SK-N-SH (cell line): ENCODE measurements around the gene NTNG1. TPM values are rescaled to one million over a fixed set of nuclear protein-coding genes. Genes with fewer than 3 reads are reported as not detected.

Experiments used
- CTCF ChIA-PET: fragments of 300-600, 350-600 bp; formaldehyde crosslinking; extraction: SDS; loops from one replicate; lab custom pipeline; 2021; lab: Yijun Ruan, JAX
- POLR2A ChIA-PET: fragments of 350-600 bp; sonication (Branson Sonifier 250); formaldehyde crosslinking; extraction: SDS; loops from one replicate; lab custom pipeline; 2020; ENCODE audit warnings: antibody characterized with exemption, inconsistent platforms; lab: Yijun Ruan, JAX
- DNase-seq: peaks from one replicate; pipeline ENCODE4 v3.0.0; 2012
- H2AFZ ChIP-seq: fragments of 200-600 bp; sonication (generic); 2 replicates; pipeline ENCODE4 v1.8.1; 2016; ENCODE audit warnings: antibody characterized with exemption, mild to moderate bottlenecking, low read depth
- H3F3A ChIP-seq: fragments of 200-600 bp; sonication (generic); replicated peaks from 2 replicates; pipeline ENCODE3; 2016; ENCODE audit warnings: antibody characterized with exemption, mild to moderate bottlenecking; ENCODE audit not compliant: insufficient read depth
- H3K27ac ChIP-seq, 2 experiments: fragments of 200-500 bp in 1 of 2; fragments of 200-600 bp in 1 of 2; sonication (Bioruptor generic) in 1 of 2; sonication (generic), shearing (Covaris generic) in 1 of 2; 2 replicates each; pipeline versions ENCODE4 v1.5.1 to v1.6.1; 2014 to 2016; ENCODE audit warnings: low read depth in 2 of 2, inconsistent platforms in 1 of 2, low read length in 1 of 2, mild to moderate bottlenecking in 1 of 2, mixed read lengths in 1 of 2
- H3K27me3 ChIP-seq: fragments of 200-600 bp; sonication (generic), shearing (Covaris generic); 2 replicates; pipeline ENCODE4 v1.6.1; 2016; ENCODE audit warnings: mixed run types; ENCODE audit not compliant: insufficient read depth
- H3K36me3 ChIP-seq, 2 experiments: fragments of 200-500 bp in 1 of 2; fragments of 200-600 bp in 1 of 2; sonication (Bioruptor generic) in 1 of 2; sonication (generic) in 1 of 2; replicated peaks in 1 of 2; 2 replicates each; pipeline versions ENCODE3 to v1.5.1; 2014 to 2016; ENCODE audit warnings: low read length in 1 of 2, mild to moderate bottlenecking in 1 of 2; ENCODE audit not compliant: insufficient read depth in 2 of 2, control insufficient read depth in 1 of 2
- H3K4me1 ChIP-seq, 2 experiments: fragments of 200-500 bp in 1 of 2; fragments of 200-600 bp in 1 of 2; sonication (Bioruptor generic) in 1 of 2; sonication (generic), shearing (Covaris generic) in 1 of 2; 2 replicates each; pipeline versions ENCODE4 v1.5.1 to v1.6.1; 2014 to 2016; ENCODE audit warnings: low read depth in 1 of 2, low read length in 1 of 2, mixed run types in 1 of 2; ENCODE audit not compliant: insufficient read depth in 2 of 2, control insufficient read depth in 1 of 2
- H3K4me2 ChIP-seq: fragments of 200-600 bp; sonication (generic), shearing (Covaris generic); 2 replicates; pipeline ENCODE4 v1.6.1; 2017; ENCODE audit warnings: mixed run types
- H3K4me3 ChIP-seq, 2 experiments: fragments of 200-500 bp in 1 of 2; fragments of 200-600 bp in 1 of 2; sonication (Bioruptor generic) in 1 of 2; sonication (generic), shearing (Covaris generic) in 1 of 2; 2 replicates each; pipeline versions ENCODE4 v1.5.1 to v1.8.1; 2014 to 2016; ENCODE audit warnings: low read depth in 2 of 2, inconsistent platforms in 1 of 2, low read length in 1 of 2, mild to moderate bottlenecking in 1 of 2, mixed read lengths in 1 of 2, moderate library complexity in 1 of 2
- H3K79me2 ChIP-seq: fragments of 200-600 bp; sonication (generic); 2 replicates; pipeline ENCODE4 v1.8.1; 2017; ENCODE audit warnings: mild to moderate bottlenecking; ENCODE audit not compliant: insufficient read depth
- H3K9ac ChIP-seq: fragments of 200-600 bp; sonication (generic); 2 replicates; pipeline ENCODE4 v1.6.1; 2017; ENCODE audit warnings: mixed run types
- H3K9me2 ChIP-seq: fragments of 200-600 bp; sonication (generic); 2 replicates; pipeline ENCODE4 v1.6.1; 2017; ENCODE audit warnings: mixed run types
- H3K9me3 ChIP-seq: fragments of 200-600 bp; sonication (generic); 2 replicates; pipeline ENCODE4 v1.6.1; 2017; ENCODE audit warnings: mixed run types, mild to moderate bottlenecking, moderate library complexity
- H4K20me1 ChIP-seq: fragments of 200-600 bp; sonication (generic); 2 replicates; pipeline ENCODE4 v1.6.1; 2017; ENCODE audit warnings: mild to moderate bottlenecking, mixed run types; ENCODE audit not compliant: insufficient read depth
- ELF1 ChIP-seq: IDR thresholded peaks from 2 replicates; pipeline ENCODE4 v1.4.0; 2012
- EP300 ChIP-seq, 2 experiments: IDR thresholded peaks; 2 replicates each; pipeline versions ENCODE4 v1.4.0 to v1.6.1; 2012; ENCODE audit warnings: borderline replicate concordance in 1 of 2, low read depth in 1 of 2, low read length in 1 of 2
- FOSL2 ChIP-seq: IDR thresholded peaks from 2 replicates; pipeline ENCODE4 v1.4.0; 2012; ENCODE audit warnings: low read depth, mild to moderate bottlenecking, moderate library complexity, borderline replicate concordance
- FOXJ3 ChIP-seq: sonication (generic); formaldehyde crosslinking; IDR thresholded peaks from 2 replicates; pipeline ENCODE4 v1.5.1; 2020; ENCODE audit warnings: mild to moderate bottlenecking, missing genetic modification reagents
- FOXM1 ChIP-seq: IDR thresholded peaks from 2 replicates; pipeline ENCODE4 v1.4.0; 2012; ENCODE audit warnings: low read depth, mild to moderate bottlenecking
- GATA2 ChIP-seq: sonication (generic); formaldehyde crosslinking; IDR thresholded peaks from 2 replicates; pipeline ENCODE4 v1.5.0; 2020; ENCODE audit warnings: mild to moderate bottlenecking, missing genetic modification reagents
- MXI1 ChIP-seq: IDR thresholded peaks from 2 replicates; pipeline ENCODE4 v1.6.1; 2012; ENCODE audit warnings: mild to moderate bottlenecking, low read depth, low read length, improper control_type of control experiment
- NFIC ChIP-seq: IDR thresholded peaks from 2 replicates; pipeline ENCODE4 v1.4.0; 2012; ENCODE audit warnings: borderline replicate concordance
- POLR2AphosphoS5 ChIP-seq: IDR thresholded peaks from 2 replicates; pipeline ENCODE4 v1.6.1; 2012; ENCODE audit warnings: low read depth, low read length
- RCOR1 ChIP-seq: fragments of 150-350 bp; IDR thresholded peaks from 2 replicates; pipeline ENCODE4 v1.6.1; 2017; ENCODE audit warnings: antibody characterized with exemption, low read length
- RXRA ChIP-seq: IDR thresholded peaks from 2 replicates; pipeline ENCODE4 v1.4.0; 2012; ENCODE audit warnings: low read depth, mild to moderate bottlenecking, borderline replicate concordance
- SIN3A ChIP-seq: IDR thresholded peaks from 2 replicates; pipeline ENCODE4 v1.6.1; 2012; ENCODE audit warnings: low read depth, mild to moderate bottlenecking, low read length, moderate library complexity, borderline replicate concordance
- SMC3 ChIP-seq: IDR thresholded peaks from 2 replicates; pipeline ENCODE4 v1.6.1; 2012; ENCODE audit warnings: low read depth, low read length, improper control_type of control experiment
- YY1 ChIP-seq: IDR thresholded peaks from 2 replicates; pipeline ENCODE4 v1.4.0; 2012; ENCODE audit warnings: low read depth, mild to moderate bottlenecking
- WGBS: methylation state at CpG from one replicate; pipeline ENCODE4 v1.1.6; 2017; ENCODE audit warnings: low lambda C conversion rate; 5-methylcytosine and 5-hydroxymethylcytosine counted together
- polyA plus RNA-seq, 3 experiments: library from polyadenylated mRNA; depleted of rRNA; stranded (reverse); fragments of >200 nt; gene quantifications; 2 replicates each; pipeline ENCODE4 v1.2.3, GENCODE V29; 2012
- TF ChIP-seq, protein P1 (sequence below): fragments of 150-350 bp; IDR thresholded peaks from 2 replicates; pipeline ENCODE4 v1.6.1; 2017; ENCODE audit warnings: antibody characterized with exemption, low read length, low read depth, borderline replicate concordance
- TF ChIP-seq, protein P2 (sequence below): IDR thresholded peaks from 2 replicates; pipeline ENCODE4; 2012
- TF ChIP-seq, protein P3 (sequence below): IDR thresholded peaks from 2 replicates; pipeline ENCODE4 v1.4.0; 2012; ENCODE audit warnings: low read depth, borderline replicate concordance

The NTNG1 gene
- polyA plus RNA-seq, 1 of the 3 experiments (the other 2 are of a cell fraction), result 0.03 TPM

DNA sequence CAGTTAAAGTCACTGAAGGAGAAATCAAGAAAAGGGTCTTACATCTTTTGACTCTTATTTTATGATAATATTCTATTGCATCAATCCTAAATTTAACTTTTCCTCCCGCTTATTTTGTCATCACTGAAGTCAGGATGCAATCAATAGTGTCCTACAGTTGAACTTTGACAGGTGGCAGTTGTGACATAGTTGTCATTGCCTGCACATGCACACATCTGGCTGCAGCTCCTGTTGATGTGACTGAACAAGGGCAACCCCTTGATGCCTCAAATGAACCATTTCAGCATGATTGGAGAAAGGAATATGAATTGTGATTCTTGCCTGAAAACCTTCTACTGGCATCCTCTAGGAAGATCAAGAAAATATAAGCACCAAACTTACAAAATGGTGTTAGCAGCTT is 157.7 kb downstream of the NTNG1 start (continued):
- TF ChIP-seq EP300 (IDR thresholded peaks at IDR 0.05; ENCODE audit: borderline replicate concordance in 1 of 2, low read depth in 1 of 2, low read length in 1 of 2), result no peak
- TF ChIP-seq POLR2AphosphoS5, result no peak
- no peak for TF ChIP-seq YY1
- no peak for TF ChIP-seq NFIC
- no peak for TF ChIP-seq FOXM1
- TF ChIP-seq, protein P1, sequence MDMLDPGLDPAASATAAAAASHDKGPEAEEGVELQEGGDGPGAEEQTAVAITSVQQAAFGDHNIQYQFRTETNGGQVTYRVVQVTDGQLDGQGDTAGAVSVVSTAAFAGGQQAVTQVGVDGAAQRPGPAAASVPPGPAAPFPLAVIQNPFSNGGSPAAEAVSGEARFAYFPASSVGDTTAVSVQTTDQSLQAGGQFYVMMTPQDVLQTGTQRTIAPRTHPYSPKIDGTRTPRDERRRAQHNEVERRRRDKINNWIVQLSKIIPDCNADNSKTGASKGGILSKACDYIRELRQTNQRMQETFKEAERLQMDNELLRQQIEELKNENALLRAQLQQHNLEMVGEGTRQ, result no peak
- no peak for TF ChIP-seq SIN3A
- no peak for TF ChIP-seq RXRA

DNA sequence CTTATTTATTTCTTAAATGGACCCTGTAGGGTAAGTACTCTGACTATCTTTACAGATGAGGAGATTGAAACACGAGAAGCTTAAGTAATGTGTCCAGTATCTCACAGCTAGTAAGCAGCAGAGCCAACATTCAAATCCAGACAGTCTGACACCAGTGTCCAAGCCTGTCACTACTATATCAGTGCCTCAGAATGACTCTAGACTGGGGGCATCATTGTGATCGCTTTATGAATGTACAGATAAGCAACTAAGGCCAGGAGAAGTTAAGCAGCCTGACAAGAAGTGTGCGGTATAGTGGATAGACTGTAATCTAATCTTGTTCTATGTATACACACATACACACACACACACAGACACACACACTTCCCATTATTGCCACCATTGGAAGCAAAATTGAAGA is 158.7 kb downstream of the NTNG1 start:
- no peaks in the 10 kb centered on the region for H4K20me1 ChIP-seq
- WGBS, result 41% methylated on average over 3 of the region's 3 CpGs
- H3K9me2 ChIP-seq, result no peaks in the 10 kb centered on the region
- POLR2A ChIA-PET, result no interaction called here
- no peaks in the 10 kb centered on the region for H3K36me3 ChIP-seq
- no peaks in the 10 kb centered on the region for H3K79me2 ChIP-seq
- H3K9me3 ChIP-seq, result no peaks in the 10 kb centered on the region
- DNase-seq, result no peak
- no peak overlapping the region for H3K4me2 ChIP-seq
- TF ChIP-seq EP300 (IDR thresholded peaks at IDR 0.05; ENCODE audit: borderline replicate concordance in 1 of 2, low read depth in 1 of 2, low read length in 1 of 2), result 0 out of 4 replicates have a peak, but pooled peaks of 1 of the 2 experiments have one; percentile 8
- TF ChIP-seq, protein P2, sequence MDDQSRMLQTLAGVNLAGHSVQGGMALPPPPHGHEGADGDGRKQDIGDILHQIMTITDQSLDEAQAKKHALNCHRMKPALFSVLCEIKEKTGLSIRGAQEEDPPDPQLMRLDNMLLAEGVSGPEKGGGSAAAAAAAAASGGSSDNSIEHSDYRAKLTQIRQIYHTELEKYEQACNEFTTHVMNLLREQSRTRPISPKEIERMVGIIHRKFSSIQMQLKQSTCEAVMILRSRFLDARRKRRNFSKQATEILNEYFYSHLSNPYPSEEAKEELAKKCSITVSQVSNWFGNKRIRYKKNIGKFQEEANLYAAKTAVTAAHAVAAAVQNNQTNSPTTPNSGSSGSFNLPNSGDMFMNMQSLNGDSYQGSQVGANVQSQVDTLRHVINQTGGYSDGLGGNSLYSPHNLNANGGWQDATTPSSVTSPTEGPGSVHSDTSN, result no peak
- TF ChIP-seq GATA2 (CRISPR knock-in tag), result peak; percentile 27; the same call in 1 of the 2 replicates
- no peak for TF ChIP-seq MXI1
- TF ChIP-seq, protein P3, sequence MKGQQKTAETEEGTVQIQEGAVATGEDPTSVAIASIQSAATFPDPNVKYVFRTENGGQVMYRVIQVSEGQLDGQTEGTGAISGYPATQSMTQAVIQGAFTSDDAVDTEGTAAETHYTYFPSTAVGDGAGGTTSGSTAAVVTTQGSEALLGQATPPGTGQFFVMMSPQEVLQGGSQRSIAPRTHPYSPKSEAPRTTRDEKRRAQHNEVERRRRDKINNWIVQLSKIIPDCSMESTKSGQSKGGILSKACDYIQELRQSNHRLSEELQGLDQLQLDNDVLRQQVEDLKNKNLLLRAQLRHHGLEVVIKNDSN, result no peak
- CTCF ChIA-PET, result interaction anchor here (0.6 kb wide), 1 partner anchor 29 kb away, joined by 3 read pairs; no protein-coding TSS in a partner anchor
- H3K4me3 ChIP-seq, result no peak overlapping the region
- peak overlapping the region in 1 of 2 experiments; percentile 48; a peak in 1 of 4 replicates for H3K27ac ChIP-seq
- peaks cover 0 to 8% of the 10 kb centered on the region in 2 experiments; a peak in 2 of 4 replicates for H3K4me1 ChIP-seq
- H2AFZ ChIP-seq, result no peak overlapping the region
- no peak overlapping the region for H3K9ac ChIP-seq
- H3F3A ChIP-seq, result no peaks in the 10 kb centered on the region
- H3K27me3 ChIP-seq, result no peaks in the 10 kb centered on the region

DNA sequence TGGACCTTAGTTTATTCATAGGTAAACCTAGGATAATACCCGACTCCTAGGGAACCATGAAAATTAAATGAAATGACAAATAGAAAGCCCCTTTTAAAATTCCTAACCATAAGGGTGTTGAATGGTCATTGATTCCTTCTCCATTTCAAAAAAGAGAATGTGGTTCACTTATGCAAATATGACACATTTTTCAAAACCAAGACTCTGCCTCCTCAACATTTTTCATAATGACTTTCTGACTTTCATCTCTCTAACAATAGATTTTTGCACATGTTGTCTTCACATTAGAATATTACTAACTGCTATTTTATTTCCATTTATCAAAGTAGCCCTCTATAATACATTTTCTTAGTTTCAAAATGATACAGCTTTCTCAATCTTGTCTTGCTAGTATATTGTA is 169.1 kb downstream of the NTNG1 start:
- no peaks in the 10 kb centered on the region for H3K79me2 ChIP-seq
- no peak for DNase-seq
- no peaks in the 10 kb centered on the region for H3K27me3 ChIP-seq
- no peaks in the 10 kb centered on the region for H3K36me3 ChIP-seq
- H3K4me1 ChIP-seq, result no peaks in the 10 kb centered on the region
- H3F3A ChIP-seq, result no peaks in the 10 kb centered on the region
- no peak overlapping the region for H3K9ac ChIP-seq
- H3K27ac ChIP-seq, result no peak overlapping the region
- H3K4me2 ChIP-seq, result no peak overlapping the region
- no peaks in the 10 kb centered on the region for H3K9me2 ChIP-seq
- ChIA-PET CTCF (interaction anchor here (1.7 kb wide), 1 partner anchor 14 kb away, joined by 4 read pairs; no protein-coding TSS in a partner anchor), POLR2A (no interaction called here)
- H3K4me3 ChIP-seq, result no peak overlapping the region
- WGBS, result 23% methylated on average over 1 of the region's 1 CpG
- H4K20me1 ChIP-seq, result no peaks in the 10 kb centered on the region
- H2AFZ ChIP-seq, result no peak overlapping the region
- H3K9me3 ChIP-seq, result no peaks in the 10 kb centered on the region
- no peak for TF ChIP-seq POLR2AphosphoS5
- no peak for TF ChIP-seq SMC3
- TF ChIP-seq FOXJ3 (CRISPR knock-in tag), result no peak
- TF ChIP-seq SIN3A, result no peak
- no peak for TF ChIP-seq GATA2 (CRISPR knock-in tag)
- TF ChIP-seq FOSL2, result no peak
- TF ChIP-seq, protein P1, result no peak
- TF ChIP-seq ELF1, result no peak
- TF ChIP-seq RCOR1, result no peak
- TF ChIP-seq, protein P3, result no peak
- TF ChIP-seq, protein P2, result no peak
- TF ChIP-seq NFIC, result no peak
